Fibroblast of lung (primary cell): Measurements from ENCODE around the gene PLEKHA6. TPM values are rescaled to one million over a fixed set of nuclear protein-coding genes. Genes with fewer than 3 reads are reported as not detected.
A peak's percentile ranks its signal among the peaks of the same experiment; 100 is the strongest.

ENCODE experiments used
- DNase-seq, 2 donors: peaks; one replicate each; pipeline versions ENCODE4 v3.0.0 to v3.0.0-alpha.2; 2010; ENCODE audit warnings: low read depth in 2 of 2
- H2AFZ ChIP-seq: 2 replicates; pipeline ENCODE4 v1.5.1; 2012; ENCODE audit warnings: low read length, control low read depth, inconsistent platforms
- H3K27ac ChIP-seq: 2 replicates; pipeline ENCODE4 v1.5.1; 2011; ENCODE audit warnings: low read length, control low read depth; ENCODE audit not compliant: insufficient read depth
- H3K27me3 ChIP-seq: 2 replicates; pipeline ENCODE4 v1.5.1; 2011; ENCODE audit warnings: mild to moderate bottlenecking, low read length; ENCODE audit not compliant: control insufficient read depth, insufficient read depth
- H3K36me3 ChIP-seq: 2 replicates; pipeline ENCODE4 v1.5.1; 2011; ENCODE audit warnings: low read length; ENCODE audit not compliant: control insufficient read depth, insufficient read depth
- H3K4me1 ChIP-seq: 2 replicates; pipeline ENCODE4 v1.5.1; 2011; ENCODE audit warnings: low read length; ENCODE audit not compliant: control insufficient read depth, insufficient read depth; ENCODE audit errors: extremely low read depth
- H3K4me2 ChIP-seq: 2 replicates; pipeline ENCODE4 v1.5.1; 2011; ENCODE audit warnings: low read length, control low read depth; ENCODE audit not compliant: insufficient read depth; ENCODE audit errors: extremely low read depth
- H3K4me3 ChIP-seq, 4 experiments: fragments of 200-600 bp in 1 of 4; sonication (generic) in 1 of 4; replicated peaks in 1 of 4; 2 replicates each; pipeline ENCODE4 v1.5.1; 2011 to 2016; ENCODE audit warnings: low read length in 4 of 4, low read depth in 3 of 4, mild to moderate bottlenecking in 3 of 4, control low read depth in 2 of 4, inconsistent platforms in 1 of 4, mixed read lengths in 1 of 4; ENCODE audit not compliant: insufficient read depth in 1 of 4; ENCODE audit errors: control extremely low read depth in 1 of 4
- H3K79me2 ChIP-seq: 2 replicates; pipeline ENCODE4 v1.5.1; 2012; ENCODE audit warnings: mild to moderate bottlenecking, low read length, inconsistent platforms; ENCODE audit not compliant: control insufficient read depth, insufficient read depth
- H3K9ac ChIP-seq: 2 replicates; pipeline ENCODE4 v1.5.1; 2011; ENCODE audit warnings: mild to moderate bottlenecking, low read length, control low read depth; ENCODE audit not compliant: insufficient read depth
- H3K9me3 ChIP-seq: 2 replicates; pipeline ENCODE4 v1.5.1; 2012; ENCODE audit warnings: low read depth, low read length; ENCODE audit not compliant: control insufficient read depth, insufficient read depth
- H4K20me1 ChIP-seq: 2 replicates; pipeline ENCODE4 v1.5.1; 2011; ENCODE audit warnings: low read length; ENCODE audit not compliant: control insufficient read depth, insufficient read depth; ENCODE audit errors: extremely low read depth
- EZH2 ChIP-seq: IDR thresholded peaks from 2 replicates; pipeline ENCODE4 v1.5.1; 2012; ENCODE audit warnings: low read length, control low read depth, mild to moderate bottlenecking; ENCODE audit errors: missing control alignments
- polyA plus RNA-seq, 2 donors: library from polyadenylated mRNA; depleted of rRNA in 1 of 2; stranded (reverse) in 1 of 2; unstranded in 1 of 2; fragments of >200 nt; gene quantifications; 2 replicates each; pipeline ENCODE4 v1.2.1, GENCODE V29; 2011 to 2012; ENCODE audit warnings: missing spikeins in 1 of 2
- total RNA-seq: library from RNA; depleted of rRNA; stranded (reverse); fragments of >200 nt; gene quantifications from 2 replicates; pipeline ENCODE4 v1.2.1, GENCODE V29; 2014
- TF ChIP-seq, protein P1 (sequence below), 2 donors: IDR thresholded peaks in 1 of 2; conservative IDR thresholded peaks in 1 of 2; 1 replicate in 1 of 2; 2 replicates in 1 of 2; pipeline ENCODE4 v1.5.1; 2011 to 2012; ENCODE audit warnings: low read length in 2 of 2, control low read depth in 1 of 2, inconsistent platforms in 1 of 2, low read depth in 1 of 2, mild to moderate bottlenecking in 1 of 2

Gene PLEKHA6
- total and polyA plus RNA-seq, 2 donors (not counting 1 experiment from before 2014, with no cell fraction given) = 3.8 to 4.3 TPM

DNA sequence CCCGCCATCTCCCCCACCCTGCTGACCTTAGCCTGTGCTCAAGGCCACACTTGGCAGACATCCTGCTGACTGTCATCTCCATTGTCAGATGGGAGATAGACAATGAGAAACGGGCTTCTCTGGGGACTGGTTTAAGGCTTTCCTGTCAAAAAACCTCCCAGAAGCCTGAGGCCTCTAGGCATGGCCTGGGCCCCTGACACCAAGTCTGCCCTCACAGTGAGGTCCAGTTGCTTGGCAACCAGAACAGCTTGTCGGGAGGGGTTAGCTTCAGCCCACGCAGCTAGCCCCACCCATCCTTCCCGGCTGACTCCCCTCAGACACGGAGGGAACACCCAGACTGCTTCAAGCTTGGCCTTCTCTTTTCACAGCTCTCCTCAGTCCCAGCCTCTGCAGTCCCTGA is 11.0 kb downstream of the PLEKHA6 start:
- Histone ChIP-seq H3K9me3 (no peaks in the 10 kb centered on the region), H3K4me2 (peak overlapping the region; percentile 32), H3K36me3 (no peaks in the 10 kb centered on the region), H3K27ac (no peak overlapping the region), H3K27me3 (no peaks in the 10 kb centered on the region), H3K4me3 (no peak overlapping the region), H3K4me1 (peaks cover 13% of the 10 kb centered on the region), H2AFZ (peak overlapping the region; percentile 39), H3K9ac (no peak overlapping the region), H4K20me1 (no peaks in the 10 kb centered on the region), H3K79me2 (no peaks in the 10 kb centered on the region)
- peak; percentile 63 to 86 for DNase-seq
- TF ChIP-seq, protein P1, sequence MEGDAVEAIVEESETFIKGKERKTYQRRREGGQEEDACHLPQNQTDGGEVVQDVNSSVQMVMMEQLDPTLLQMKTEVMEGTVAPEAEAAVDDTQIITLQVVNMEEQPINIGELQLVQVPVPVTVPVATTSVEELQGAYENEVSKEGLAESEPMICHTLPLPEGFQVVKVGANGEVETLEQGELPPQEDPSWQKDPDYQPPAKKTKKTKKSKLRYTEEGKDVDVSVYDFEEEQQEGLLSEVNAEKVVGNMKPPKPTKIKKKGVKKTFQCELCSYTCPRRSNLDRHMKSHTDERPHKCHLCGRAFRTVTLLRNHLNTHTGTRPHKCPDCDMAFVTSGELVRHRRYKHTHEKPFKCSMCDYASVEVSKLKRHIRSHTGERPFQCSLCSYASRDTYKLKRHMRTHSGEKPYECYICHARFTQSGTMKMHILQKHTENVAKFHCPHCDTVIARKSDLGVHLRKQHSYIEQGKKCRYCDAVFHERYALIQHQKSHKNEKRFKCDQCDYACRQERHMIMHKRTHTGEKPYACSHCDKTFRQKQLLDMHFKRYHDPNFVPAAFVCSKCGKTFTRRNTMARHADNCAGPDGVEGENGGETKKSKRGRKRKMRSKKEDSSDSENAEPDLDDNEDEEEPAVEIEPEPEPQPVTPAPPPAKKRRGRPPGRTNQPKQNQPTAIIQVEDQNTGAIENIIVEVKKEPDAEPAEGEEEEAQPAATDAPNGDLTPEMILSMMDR (conservative IDR thresholded peaks at IDR 0.05 in 1 of 2, IDR thresholded peaks at IDR 0.05 in 1 of 2; ENCODE audit: low read depth in 1 of 2, low read length in 2 of 2) = no peak
- no peak for TF ChIP-seq EZH2

DNA sequence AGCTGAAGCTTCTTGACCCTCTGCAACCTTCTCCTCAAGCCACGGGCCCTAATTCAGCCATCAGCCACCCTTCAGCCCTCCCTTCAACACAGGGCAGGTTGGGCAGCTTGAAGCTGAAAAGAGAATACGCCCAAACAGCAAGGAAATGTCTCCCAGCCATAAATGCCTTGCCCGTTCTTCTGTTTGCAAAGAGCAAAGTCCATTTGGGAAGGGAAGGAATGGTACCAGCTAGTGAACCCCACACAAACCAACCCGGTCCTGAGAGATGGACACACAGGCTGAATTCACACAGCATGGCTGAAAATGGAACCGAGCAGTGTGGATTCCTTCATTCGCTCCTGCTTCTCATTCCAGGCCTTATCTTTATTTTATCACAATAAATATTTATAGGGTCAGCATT is 11.5 kb downstream of the PLEKHA6 start:
- Histone ChIP-seq H3K27ac (no peak overlapping the region), H2AFZ (no peak overlapping the region), H3K4me2 (no peak overlapping the region), H3K9me3 (no peaks in the 10 kb centered on the region), H3K79me2 (no peaks in the 10 kb centered on the region), H4K20me1 (no peaks in the 10 kb centered on the region), H3K36me3 (no peaks in the 10 kb centered on the region), H3K4me3 (no peak overlapping the region), H3K9ac (no peak overlapping the region), H3K27me3 (no peaks in the 10 kb centered on the region), H3K4me1 (peaks cover 14% of the 10 kb centered on the region)
- DNase-seq = no peak
- TF ChIP-seq EZH2 = no peak
- TF ChIP-seq, protein P1 (conservative IDR thresholded peaks at IDR 0.05 in 1 of 2, IDR thresholded peaks at IDR 0.05 in 1 of 2; ENCODE audit: low read depth in 1 of 2, low read length in 2 of 2) = no peak

DNA sequence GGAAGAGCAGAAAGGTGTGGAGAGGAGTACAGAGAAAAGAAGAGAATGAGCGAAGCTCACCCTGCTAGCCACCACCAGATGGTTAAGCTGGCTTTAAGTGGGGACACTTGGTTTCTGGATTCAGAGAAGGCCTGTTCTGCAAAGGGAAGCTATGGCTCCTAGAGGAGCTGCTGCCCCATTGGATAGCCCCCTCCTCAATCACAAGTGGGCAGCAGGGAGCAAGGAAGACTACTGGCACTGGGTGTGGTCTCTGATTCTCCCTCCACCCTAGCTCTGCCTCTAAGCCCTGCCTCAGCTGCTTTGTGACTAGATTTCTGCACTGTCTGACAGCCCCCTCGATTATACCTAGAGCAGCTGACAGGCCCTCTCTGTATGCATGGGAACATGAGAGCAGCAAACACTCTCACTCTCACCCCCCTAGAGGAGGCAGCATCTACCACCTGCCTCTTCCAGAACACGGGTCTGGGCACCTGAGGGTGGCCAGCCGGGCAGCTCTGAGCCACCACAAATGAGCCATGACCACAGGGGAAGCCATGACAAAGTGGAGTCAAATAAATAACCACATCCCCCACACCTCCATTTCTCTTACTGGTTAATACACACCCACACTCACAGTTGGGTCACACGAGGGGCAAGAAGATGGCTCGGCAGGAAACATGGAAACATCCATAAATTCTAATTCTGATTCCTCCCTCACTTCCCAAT is 13.6 kb downstream of the PLEKHA6 start:
- H3K4me1 ChIP-seq = peaks cover 18% of the 10 kb centered on the region
- no peak overlapping the region for H3K4me3 ChIP-seq
- no peak overlapping the region for H3K9ac ChIP-seq
- no peaks in the 10 kb centered on the region for H4K20me1 ChIP-seq
- no peaks in the 10 kb centered on the region for H3K27me3 ChIP-seq
- H3K9me3 ChIP-seq = no peaks in the 10 kb centered on the region
- TF ChIP-seq EZH2 = no peak
- TF ChIP-seq, protein P1 (conservative IDR thresholded peaks at IDR 0.05 in 1 of 2, IDR thresholded peaks at IDR 0.05 in 1 of 2; ENCODE audit: low read depth in 1 of 2, low read length in 2 of 2) = no peak
- no peak overlapping the region for H3K4me2 ChIP-seq
- H3K79me2 ChIP-seq = no peaks in the 10 kb centered on the region
- H3K27ac ChIP-seq = no peak overlapping the region
- H3K36me3 ChIP-seq = no peaks in the 10 kb centered on the region
- no peak overlapping the region for H2AFZ ChIP-seq
- no peak for DNase-seq
